Measurements from ENCODE around the gene MAP3K2. TPM values are rescaled to one million over a fixed set of nuclear protein-coding genes. Genes with fewer than 3 reads are reported as not detected.

Gene MAP3K2
- total RNA-seq, 1 donor from 2014 or later: 47.6 TPM

- no peak overlapping the region for H3K4me3 Mint-ChIP-seq
- H3K27me3 Mint-ChIP-seq (ENCODE audit: low read depth): no peaks in the 10 kb centered on the region
Observed at GRCh38 chr2:127347015-127347414, 40.8 kb downstream of the MAP3K2 start.

DNA sequence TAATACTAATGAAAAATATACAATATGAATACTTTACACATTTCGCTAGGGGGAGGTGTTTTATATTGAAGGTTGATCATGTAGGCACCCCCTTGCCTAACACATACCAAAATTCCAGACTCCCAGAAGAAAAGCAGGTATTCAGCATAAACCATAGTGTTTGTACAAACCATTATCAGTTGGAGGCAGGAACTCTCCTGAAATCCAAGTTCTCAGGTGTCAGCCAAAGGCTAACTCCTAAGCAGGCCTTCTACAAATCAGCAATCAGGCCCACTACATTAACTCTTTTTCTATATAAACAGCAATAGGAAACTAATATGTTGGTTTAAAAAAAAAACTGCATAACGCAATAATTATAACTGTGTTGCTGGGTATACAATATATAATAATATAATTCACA lies 44.5 kb downstream of the MAP3K2 start:
- H3K36me3 Mint-ChIP-seq: peaks cover 32% of the 10 kb centered on the region
- H3K27me3 Mint-ChIP-seq (ENCODE audit: low read depth): no peaks in the 10 kb centered on the region
- H3K4me3 Mint-ChIP-seq: no peak overlapping the region
- H3K9me3 Mint-ChIP-seq: peaks cover 16% of the 10 kb centered on the region
- no peak overlapping the region for H3K27ac Mint-ChIP-seq
- DNase-seq (ENCODE audit: low spot score in 2 of 2, unreplicated experiment in 2 of 2): no peak
- TF ChIP-seq, protein P1, sequence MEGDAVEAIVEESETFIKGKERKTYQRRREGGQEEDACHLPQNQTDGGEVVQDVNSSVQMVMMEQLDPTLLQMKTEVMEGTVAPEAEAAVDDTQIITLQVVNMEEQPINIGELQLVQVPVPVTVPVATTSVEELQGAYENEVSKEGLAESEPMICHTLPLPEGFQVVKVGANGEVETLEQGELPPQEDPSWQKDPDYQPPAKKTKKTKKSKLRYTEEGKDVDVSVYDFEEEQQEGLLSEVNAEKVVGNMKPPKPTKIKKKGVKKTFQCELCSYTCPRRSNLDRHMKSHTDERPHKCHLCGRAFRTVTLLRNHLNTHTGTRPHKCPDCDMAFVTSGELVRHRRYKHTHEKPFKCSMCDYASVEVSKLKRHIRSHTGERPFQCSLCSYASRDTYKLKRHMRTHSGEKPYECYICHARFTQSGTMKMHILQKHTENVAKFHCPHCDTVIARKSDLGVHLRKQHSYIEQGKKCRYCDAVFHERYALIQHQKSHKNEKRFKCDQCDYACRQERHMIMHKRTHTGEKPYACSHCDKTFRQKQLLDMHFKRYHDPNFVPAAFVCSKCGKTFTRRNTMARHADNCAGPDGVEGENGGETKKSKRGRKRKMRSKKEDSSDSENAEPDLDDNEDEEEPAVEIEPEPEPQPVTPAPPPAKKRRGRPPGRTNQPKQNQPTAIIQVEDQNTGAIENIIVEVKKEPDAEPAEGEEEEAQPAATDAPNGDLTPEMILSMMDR (IDR thresholded peaks at IDR 0.05; ENCODE audit: unreplicated experiment): no peak
- H3K4me1 Mint-ChIP-seq: peaks cover 3% of the 10 kb centered on the region

More at GRCh38 chr2:127347015-127347414, 40.8 kb downstream of the MAP3K2 start:
- DNase-seq (ENCODE audit: low spot score in 2 of 2, unreplicated experiment in 2 of 2): no peak
- Mint-ChIP-seq H3K36me3 (peaks cover 24% of the 10 kb centered on the region), H3K4me1 (peaks cover 5% of the 10 kb centered on the region), H3K27ac (no peak overlapping the region), H3K9me3 (peaks cover 17% of the 10 kb centered on the region)
- TF ChIP-seq, protein P1 (IDR thresholded peaks at IDR 0.05; ENCODE audit: unreplicated experiment): no peak

GRCh38 chr2:127342101-127342500 lies 45.7 kb downstream of the MAP3K2 start:
- no peak overlapping the region for H3K4me3 Mint-ChIP-seq
- no peaks in the 10 kb centered on the region for H3K27me3 Mint-ChIP-seq (ENCODE audit: low read depth)
- H3K27ac Mint-ChIP-seq: no peak overlapping the region

GRCh38 chr2:127332335-127332734 lies 55.4 kb downstream of the MAP3K2 start:
- Mint-ChIP-seq H3K36me3 (peaks cover 27% of the 10 kb centered on the region), H3K9me3 (no peaks in the 10 kb centered on the region), H3K4me3 (no peak overlapping the region), H3K27ac (no peak overlapping the region), H3K27me3 (ENCODE audit: low read depth) (no peaks in the 10 kb centered on the region), H3K4me1 (no peaks in the 10 kb centered on the region)
- TF ChIP-seq, protein P1 (IDR thresholded peaks at IDR 0.05; ENCODE audit: unreplicated experiment): no peak
- no peak for DNase-seq (ENCODE audit: low spot score in 2 of 2, unreplicated experiment in 2 of 2)

More at GRCh38 chr2:127342101-127342500, 45.7 kb downstream of the MAP3K2 start:
- Mint-ChIP-seq H3K9me3 (peaks cover 15% of the 10 kb centered on the region), H3K4me1 (peaks cover 3% of the 10 kb centered on the region), H3K36me3 (peaks cover 31% of the 10 kb centered on the region)
- TF ChIP-seq, protein P1 (IDR thresholded peaks at IDR 0.05; ENCODE audit: unreplicated experiment): no peak
- no peak for DNase-seq (ENCODE audit: low spot score in 2 of 2, unreplicated experiment in 2 of 2)

DNA sequence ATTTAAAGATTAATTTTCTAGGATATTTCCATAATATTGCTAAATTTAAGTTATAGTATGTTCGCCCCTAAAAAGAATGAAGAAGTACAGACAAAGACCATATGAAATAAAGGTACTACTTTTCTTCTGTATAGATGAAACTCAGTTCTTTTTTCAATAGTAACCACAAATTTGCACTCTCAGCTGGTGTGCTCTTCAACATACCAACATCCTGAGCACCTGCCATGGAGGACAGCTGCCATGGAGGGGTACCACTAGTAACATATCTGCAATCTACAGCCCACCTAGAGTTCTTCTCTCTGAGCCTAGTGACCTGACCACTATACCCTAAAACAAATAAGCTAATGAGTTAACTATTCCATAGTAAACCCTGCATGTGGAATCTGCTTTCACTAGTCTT lies 57.0 kb downstream of the MAP3K2 start:
- Mint-ChIP-seq H3K27ac (no peak overlapping the region), H3K9me3 (no peaks in the 10 kb centered on the region), H3K4me3 (no peak overlapping the region), H3K36me3 (peaks cover 24% of the 10 kb centered on the region), H3K27me3 (ENCODE audit: low read depth) (no peaks in the 10 kb centered on the region), H3K4me1 (no peaks in the 10 kb centered on the region)
- TF ChIP-seq, protein P1 (IDR thresholded peaks at IDR 0.05; ENCODE audit: unreplicated experiment): no peak
- no peak for DNase-seq (ENCODE audit: low spot score in 2 of 2, unreplicated experiment in 2 of 2)
